SH-SY5Y (cell line): ENCODE data around the gene NDUFAF5.

Experiments
- GATA2 ChIP-seq: IDR thresholded peaks from 2 replicates; pipeline ENCODE4 v1.6.1; 2011; ENCODE audit warnings: mild to moderate bottlenecking, low read depth, low read length
- GATA3 ChIP-seq: IDR thresholded peaks from 2 replicates; pipeline ENCODE4 v1.6.1; 2011; ENCODE audit warnings: low read depth, mild to moderate bottlenecking, low read length, moderate library complexity

- no peak for TF ChIP-seq GATA2
- no peak for TF ChIP-seq GATA3
Measured at GRCh38 chr20:13825465-13825864, 40.6 kb downstream of the NDUFAF5 start.
